ENCODE data around the gene PCDH20. TPM values are rescaled to one million over a fixed set of nuclear protein-coding genes. Genes with fewer than 3 reads are reported as not detected.

Gene PCDH20, protein sequence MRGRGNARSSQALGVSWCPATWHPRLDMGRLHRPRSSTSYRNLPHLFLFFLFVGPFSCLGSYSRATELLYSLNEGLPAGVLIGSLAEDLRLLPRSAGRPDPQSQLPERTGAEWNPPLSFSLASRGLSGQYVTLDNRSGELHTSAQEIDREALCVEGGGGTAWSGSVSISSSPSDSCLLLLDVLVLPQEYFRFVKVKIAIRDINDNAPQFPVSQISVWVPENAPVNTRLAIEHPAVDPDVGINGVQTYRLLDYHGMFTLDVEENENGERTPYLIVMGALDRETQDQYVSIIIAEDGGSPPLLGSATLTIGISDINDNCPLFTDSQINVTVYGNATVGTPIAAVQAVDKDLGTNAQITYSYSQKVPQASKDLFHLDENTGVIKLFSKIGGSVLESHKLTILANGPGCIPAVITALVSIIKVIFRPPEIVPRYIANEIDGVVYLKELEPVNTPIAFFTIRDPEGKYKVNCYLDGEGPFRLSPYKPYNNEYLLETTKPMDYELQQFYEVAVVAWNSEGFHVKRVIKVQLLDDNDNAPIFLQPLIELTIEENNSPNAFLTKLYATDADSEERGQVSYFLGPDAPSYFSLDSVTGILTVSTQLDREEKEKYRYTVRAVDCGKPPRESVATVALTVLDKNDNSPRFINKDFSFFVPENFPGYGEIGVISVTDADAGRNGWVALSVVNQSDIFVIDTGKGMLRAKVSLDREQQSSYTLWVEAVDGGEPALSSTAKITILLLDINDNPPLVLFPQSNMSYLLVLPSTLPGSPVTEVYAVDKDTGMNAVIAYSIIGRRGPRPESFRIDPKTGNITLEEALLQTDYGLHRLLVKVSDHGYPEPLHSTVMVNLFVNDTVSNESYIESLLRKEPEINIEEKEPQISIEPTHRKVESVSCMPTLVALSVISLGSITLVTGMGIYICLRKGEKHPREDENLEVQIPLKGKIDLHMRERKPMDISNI
- 6.3 TPM for total RNA-seq
- long read RNA-seq, full-length matches to known transcripts, result 18 of 23 reads
- long read RNA-seq, partial matches to known transcripts, result 0 of 23 reads
- long read RNA-seq, other reads (novel, unspliced or antisense), result 5 of 23 reads

DNA sequence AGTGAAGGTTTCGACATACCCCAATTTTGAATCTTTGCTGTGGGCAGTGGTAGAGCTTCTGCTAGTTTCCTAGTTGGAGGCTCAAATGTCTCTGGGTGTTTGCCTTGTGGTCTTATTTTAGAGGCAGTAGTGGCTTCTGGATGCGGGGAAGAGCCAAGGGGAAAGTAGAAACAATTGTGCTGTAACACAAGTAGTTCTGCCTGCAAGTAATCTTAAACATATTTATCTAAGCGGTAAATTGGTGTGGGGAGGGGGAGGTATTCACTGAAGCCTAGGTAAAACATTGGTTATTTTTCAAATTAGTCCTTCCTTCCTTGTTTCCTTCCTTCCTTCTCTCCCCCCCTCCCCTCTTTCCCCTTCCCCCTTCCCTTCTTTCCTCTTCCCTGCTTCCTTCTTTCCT lies at the start of gene PCDH20:
Gene PCDH20 (minus strand): TSS at position 101 of the 400 bp plus-strand sequence. CDS start 691 bp downstream, outside the sequence.
- Histone ChIP-seq H3K27ac (peak within 1 kb of the TSS; percentile 53), H3K9me3 (no peaks in the 10 kb centered on the region), H3K4me1 (no peaks in the 10 kb centered on the region), H3K27me3 (peaks cover 6% of the 10 kb centered on the region), H3K36me3 (no peaks in the 10 kb centered on the region), H3K4me3 (peak within 1 kb of the TSS; percentile 41)
- TF ChIP-seq, protein P1, sequence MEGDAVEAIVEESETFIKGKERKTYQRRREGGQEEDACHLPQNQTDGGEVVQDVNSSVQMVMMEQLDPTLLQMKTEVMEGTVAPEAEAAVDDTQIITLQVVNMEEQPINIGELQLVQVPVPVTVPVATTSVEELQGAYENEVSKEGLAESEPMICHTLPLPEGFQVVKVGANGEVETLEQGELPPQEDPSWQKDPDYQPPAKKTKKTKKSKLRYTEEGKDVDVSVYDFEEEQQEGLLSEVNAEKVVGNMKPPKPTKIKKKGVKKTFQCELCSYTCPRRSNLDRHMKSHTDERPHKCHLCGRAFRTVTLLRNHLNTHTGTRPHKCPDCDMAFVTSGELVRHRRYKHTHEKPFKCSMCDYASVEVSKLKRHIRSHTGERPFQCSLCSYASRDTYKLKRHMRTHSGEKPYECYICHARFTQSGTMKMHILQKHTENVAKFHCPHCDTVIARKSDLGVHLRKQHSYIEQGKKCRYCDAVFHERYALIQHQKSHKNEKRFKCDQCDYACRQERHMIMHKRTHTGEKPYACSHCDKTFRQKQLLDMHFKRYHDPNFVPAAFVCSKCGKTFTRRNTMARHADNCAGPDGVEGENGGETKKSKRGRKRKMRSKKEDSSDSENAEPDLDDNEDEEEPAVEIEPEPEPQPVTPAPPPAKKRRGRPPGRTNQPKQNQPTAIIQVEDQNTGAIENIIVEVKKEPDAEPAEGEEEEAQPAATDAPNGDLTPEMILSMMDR (IDR thresholded peaks at IDR 0.05), result no peak
- DNase-seq (no peak), ATAC-seq (no peak)
- intact Hi-C loops (cut with DNase I), result no loop called here

DNA sequence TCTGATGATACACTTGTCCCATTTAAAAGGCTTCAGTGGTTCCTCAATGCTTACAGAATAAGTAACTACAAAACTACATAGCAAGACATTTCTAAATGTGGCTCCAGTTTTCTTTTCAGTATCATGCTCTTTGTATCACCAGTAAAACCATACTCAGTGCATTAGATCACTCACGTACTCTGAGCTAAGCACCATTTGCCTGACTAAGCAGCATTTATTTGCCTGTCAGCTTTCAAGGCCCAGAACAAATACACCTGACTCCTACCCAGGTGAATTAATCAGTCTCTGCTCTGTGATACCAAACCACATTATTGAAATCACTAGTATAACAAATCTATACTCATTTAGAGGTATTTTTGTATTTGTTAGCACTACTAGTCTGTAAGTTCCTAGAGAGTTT lies 47.4 kb upstream of the PCDH20 start:
- no peak for DNase-seq
- H3K9me3 ChIP-seq, result no peaks in the 10 kb centered on the region
- H3K27me3 ChIP-seq, result no peaks in the 10 kb centered on the region
- H3K4me3 ChIP-seq, result no peak overlapping the region
- intact Hi-C loops (cut with DNase I), result no loop called here
- TF ChIP-seq, protein P1 (IDR thresholded peaks at IDR 0.05), result no peak
- H3K36me3 ChIP-seq, result no peaks in the 10 kb centered on the region
- peak; percentile 55 for ATAC-seq
- H3K4me1 ChIP-seq, result no peaks in the 10 kb centered on the region
- H3K27ac ChIP-seq, result no peak overlapping the region

DNA sequence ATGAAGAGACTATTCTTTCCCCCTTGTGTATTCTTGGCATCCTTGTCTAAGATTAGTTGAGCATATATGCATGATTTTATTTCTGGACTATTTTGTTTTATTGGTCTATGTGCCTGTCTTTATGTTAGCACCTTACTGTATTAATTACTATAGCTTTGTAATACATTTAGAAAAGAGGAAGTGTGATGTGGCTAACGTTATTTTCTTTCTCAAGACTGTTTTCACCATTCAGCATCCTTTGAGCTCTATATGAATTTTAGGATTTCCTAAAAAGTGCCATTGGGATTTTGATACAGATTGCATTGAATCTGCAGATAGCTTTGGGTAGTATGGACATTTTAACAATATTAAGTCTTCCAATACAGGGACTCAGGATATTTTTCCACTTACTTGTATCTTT lies 37.5 kb upstream of the PCDH20 start:
- TF ChIP-seq, protein P1 (IDR thresholded peaks at IDR 0.05), result no peak
- no peak overlapping the region for H3K27ac ChIP-seq
- ATAC-seq, result no peak

DNA sequence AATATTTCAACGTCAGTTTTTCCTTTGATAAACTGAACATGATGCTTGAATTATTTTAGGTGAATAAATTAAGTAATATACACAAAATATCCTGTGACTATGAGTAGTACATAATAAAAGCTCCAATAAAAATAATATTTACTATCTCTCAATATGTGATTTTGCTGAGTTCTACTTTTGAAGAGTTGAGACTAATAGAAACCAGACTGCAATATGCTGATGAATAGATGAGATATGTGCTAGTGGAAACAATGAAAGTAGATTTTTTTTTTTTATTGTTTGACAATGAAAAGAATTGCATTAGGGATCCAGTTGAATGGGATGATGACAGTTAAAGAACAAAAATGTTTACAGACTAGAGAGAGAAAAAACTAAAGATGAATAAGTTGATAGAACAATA lies 16.4 kb upstream of the PCDH20 start:
- no peaks in the 10 kb centered on the region for H3K27me3 ChIP-seq
- H3K9me3 ChIP-seq, result no peaks in the 10 kb centered on the region
- H3K4me3 ChIP-seq, result no peak overlapping the region
- no peak overlapping the region for H3K27ac ChIP-seq
- H3K36me3 ChIP-seq, result no peaks in the 10 kb centered on the region
- TF ChIP-seq, protein P1 (IDR thresholded peaks at IDR 0.05), result no peak
- ATAC-seq (no peak), DNase-seq (no peak)
- intact Hi-C loops (cut with DNase I), result no loop called here
- no peaks in the 10 kb centered on the region for H3K4me1 ChIP-seq

More for the DNA sequence above, 37.5 kb upstream of the PCDH20 start:
- no peak overlapping the region for H3K4me3 ChIP-seq
- no peaks in the 10 kb centered on the region for H3K27me3 ChIP-seq
- no peaks in the 10 kb centered on the region for H3K9me3 ChIP-seq
- intact Hi-C loops (cut with DNase I), result no loop called here
- DNase-seq, result no peak
- no peaks in the 10 kb centered on the region for H3K36me3 ChIP-seq
- H3K4me1 ChIP-seq, result no peaks in the 10 kb centered on the region

DNA sequence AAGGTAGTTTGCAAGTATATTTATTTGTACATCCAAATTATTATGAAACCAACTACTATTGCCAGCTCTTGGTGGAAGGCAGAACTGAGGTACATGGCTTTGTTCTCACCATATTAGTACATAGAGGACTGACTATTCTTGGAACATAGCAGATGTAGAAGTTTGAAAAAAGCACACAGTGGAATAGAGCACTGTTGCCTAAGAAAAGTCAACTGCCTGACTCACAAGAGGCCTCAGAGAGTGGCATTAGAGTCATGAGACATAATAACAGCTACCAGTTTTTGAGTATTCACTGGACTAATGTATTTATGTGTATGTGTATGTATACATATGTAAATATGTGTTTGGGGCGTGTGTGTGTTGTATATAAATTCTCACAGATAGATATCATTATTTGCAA lies 8.3 kb upstream of the PCDH20 start:
- Histone ChIP-seq H3K4me1 (no peaks in the 10 kb centered on the region), H3K4me3 (no peak overlapping the region), H3K27ac (no peak overlapping the region), H3K9me3 (no peaks in the 10 kb centered on the region), H3K27me3 (no peaks in the 10 kb centered on the region), H3K36me3 (no peaks in the 10 kb centered on the region)
- intact Hi-C loops (cut with DNase I), result no loop called here
- TF ChIP-seq, protein P1 (IDR thresholded peaks at IDR 0.05), result no peak
- ATAC-seq, result no peak
- no peak for DNase-seq

Data from upper lobe of right lung (tissue), 1 donor.